Small intestine (tissue), 7 donors: ENCODE results near the gene POU6F1. TPM values are rescaled to one million over a fixed set of nuclear protein-coding genes. Genes with fewer than 3 reads are reported as not detected.

ENCODE experiments used
- DNase-seq, 2 donors: peaks; one replicate each; pipeline versions ENCODE4 v3.0.0 to v3.0.0-alpha.2; 2013
- FAIRE-seq: peaks from 2 replicates; lab custom pipeline; 2012; peaks lifted over from hg19 to GRCh38; lab: Jason Lieb, UNC
- H3K27ac ChIP-seq, 3 donors: one replicate each; pipeline ENCODE4 v1.5.1; 2013; ENCODE audit warnings: low read length in 2 of 3, mild to moderate bottlenecking in 2 of 3, control low read depth in 1 of 3, inconsistent platforms in 1 of 3, low read depth in 1 of 3, moderate library complexity in 1 of 3
- H3K27me3 ChIP-seq, 3 donors: one replicate each; pipeline ENCODE4 v1.6.1; 2013; ENCODE audit warnings: low read length in 3 of 3, inconsistent platforms in 1 of 3; ENCODE audit not compliant: control insufficient read depth in 3 of 3, insufficient read depth in 3 of 3
- H3K36me3 ChIP-seq, 3 donors: one replicate each; pipeline ENCODE4 v1.6.1; 2013; ENCODE audit warnings: low read length in 3 of 3, inconsistent platforms in 1 of 3, low read depth in 1 of 3, mild to moderate bottlenecking in 1 of 3, moderate library complexity in 1 of 3; ENCODE audit not compliant: control insufficient read depth in 3 of 3, insufficient read depth in 2 of 3
- H3K4me1 ChIP-seq, 3 donors: one replicate each; pipeline ENCODE4 v1.6.1; 2013; ENCODE audit warnings: low read length in 2 of 3, inconsistent platforms in 1 of 3, low read depth in 1 of 3, mild to moderate bottlenecking in 1 of 3, moderate library complexity in 1 of 3; ENCODE audit not compliant: control insufficient read depth in 3 of 3, insufficient read depth in 2 of 3
- H3K4me3 ChIP-seq, 3 donors: one replicate each; pipeline ENCODE4 v1.5.1; 2013; ENCODE audit warnings: low read length in 3 of 3, control low read depth in 1 of 3, inconsistent platforms in 1 of 3, low read depth in 1 of 3, mild to moderate bottlenecking in 1 of 3, moderate library complexity in 1 of 3
- H3K9me3 ChIP-seq, 2 donors: one replicate each; pipeline ENCODE4 v1.6.1; 2013; ENCODE audit warnings: low read depth in 1 of 2, low read length in 1 of 2; ENCODE audit not compliant: control insufficient read depth in 2 of 2, insufficient read depth in 1 of 2
- WGBS, 3 donors: extraction: QIAGEN DNeasy Blood & Tissue Kit; methylation state at CpG; one replicate each; pipeline ENCODE4 v1.1.7; 2013; 5-methylcytosine and 5-hydroxymethylcytosine counted together
- polyA plus RNA-seq, 4 donors: library from polyadenylated mRNA; stranded (reverse) in 3 of 4; unstranded in 1 of 4; fragments of 200-250 nt in 3 of 4; fragments of 120-200 nt in 1 of 4; gene quantifications; one replicate each; pipeline versions ENCODE4 v1.2.1 to v1.2.3, GENCODE V29; 2013
- donor health status: healthy with polysubstance abuse.
- donor health status: control.
- donor health status: control.
- donor health status: Bipolar disorder and iron deficiency.
- donor health status: healthy.

The POU6F1 gene
- polyA plus RNA-seq, 4 donors = 0.22 to 6.1 (median 3.5) TPM

GRCh38 chr12:51214895-51215294 is 3.0 kb downstream of the POU6F1 start:
- no peak overlapping the region for H3K4me3 ChIP-seq
- no peaks in the 10 kb centered on the region for H3K36me3 ChIP-seq
- no peaks in the 10 kb centered on the region for H3K27me3 ChIP-seq
- H3K27ac ChIP-seq = no peak overlapping the region
- no peaks in the 10 kb centered on the region for H3K9me3 ChIP-seq
- FAIRE-seq (no peak), DNase-seq (no peak)
- H3K4me1 ChIP-seq = peaks cover 3 to 12% (median 7%) of the 10 kb centered on the region in 3 donors
- WGBS, 3 donors = 88 to 93% (median 91%) methylated on average over 5 of the region's 5 CpGs

DNA sequence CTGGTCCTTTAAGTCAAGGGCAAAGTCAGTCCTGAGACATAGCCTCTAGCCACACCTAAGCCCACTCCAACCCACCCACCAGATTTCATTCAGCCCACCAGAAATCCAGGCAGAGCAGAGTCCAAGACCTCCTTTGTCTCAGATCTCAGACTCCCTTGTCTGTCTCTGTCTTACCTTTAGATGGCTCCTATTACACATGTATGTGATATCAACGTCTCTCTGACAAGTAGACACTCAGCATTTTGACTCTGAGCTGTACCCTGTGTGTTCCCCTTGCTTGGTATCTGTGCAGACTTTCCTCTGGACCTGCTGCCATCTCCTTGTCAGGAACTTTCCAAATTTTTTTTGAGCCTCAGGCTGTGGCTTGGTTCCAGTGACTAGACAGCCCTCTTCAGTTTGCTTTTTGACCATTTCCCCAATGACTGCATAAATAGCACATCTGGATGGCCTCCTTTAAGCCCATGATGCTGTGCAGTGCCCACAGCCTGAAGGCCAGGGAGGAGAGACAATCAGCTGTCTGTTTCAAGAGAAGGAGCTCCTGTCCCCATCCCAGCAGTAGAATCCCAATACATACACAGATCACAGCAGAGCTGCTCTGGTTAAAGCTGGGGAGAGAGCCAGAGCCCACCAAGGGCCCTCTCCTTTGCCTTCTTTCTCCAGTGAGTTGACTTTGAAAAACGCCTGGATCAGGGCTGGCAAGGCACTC is 7.0 kb downstream of the POU6F1 start:
- Histone ChIP-seq H3K4me3 (no peak overlapping the region), H3K27ac (no peak overlapping the region), H3K27me3 (no peaks in the 10 kb centered on the region), H3K9me3 (no peaks in the 10 kb centered on the region), H3K36me3 (no peaks in the 10 kb centered on the region), H3K4me1 (no peaks in the 10 kb centered on the region)
- no peak for DNase-seq
- whole genome bisulfite sequencing, 3 donors = 55 to 75% (median 64%) methylated on average over 2 of the region's 2 CpGs
- no peak for FAIRE-seq

DNA sequence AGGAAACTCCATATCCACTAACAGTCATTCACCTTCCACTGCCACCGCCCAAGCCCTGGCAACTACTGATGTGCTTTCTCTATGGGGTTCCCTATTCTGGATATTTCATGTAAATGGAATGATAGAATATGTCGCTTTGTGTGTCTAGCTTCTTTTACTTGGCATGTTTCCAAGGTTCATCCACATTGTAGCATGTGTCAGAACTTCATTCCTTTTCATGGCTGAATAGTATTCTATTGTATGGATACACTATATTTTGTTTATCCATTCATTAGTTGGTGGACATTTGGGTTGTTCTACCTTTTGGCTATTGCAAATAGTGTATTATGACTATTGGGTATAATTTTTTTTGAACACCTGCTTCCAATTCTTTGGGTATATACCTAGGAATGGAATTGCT is 8.6 kb downstream of the POU6F1 start:
- H3K9me3 ChIP-seq = no peaks in the 10 kb centered on the region
- H3K36me3 ChIP-seq = no peaks in the 10 kb centered on the region
- no peak overlapping the region for H3K27ac ChIP-seq
- no peak overlapping the region for H3K4me3 ChIP-seq
- FAIRE-seq (no peak), DNase-seq (no peak)
- WGBS, 3 donors = 92 to 97% (median 96%) methylated on average over 2 of the region's 2 CpGs
- no peaks in the 10 kb centered on the region for H3K4me1 ChIP-seq
- H3K27me3 ChIP-seq = no peaks in the 10 kb centered on the region

DNA sequence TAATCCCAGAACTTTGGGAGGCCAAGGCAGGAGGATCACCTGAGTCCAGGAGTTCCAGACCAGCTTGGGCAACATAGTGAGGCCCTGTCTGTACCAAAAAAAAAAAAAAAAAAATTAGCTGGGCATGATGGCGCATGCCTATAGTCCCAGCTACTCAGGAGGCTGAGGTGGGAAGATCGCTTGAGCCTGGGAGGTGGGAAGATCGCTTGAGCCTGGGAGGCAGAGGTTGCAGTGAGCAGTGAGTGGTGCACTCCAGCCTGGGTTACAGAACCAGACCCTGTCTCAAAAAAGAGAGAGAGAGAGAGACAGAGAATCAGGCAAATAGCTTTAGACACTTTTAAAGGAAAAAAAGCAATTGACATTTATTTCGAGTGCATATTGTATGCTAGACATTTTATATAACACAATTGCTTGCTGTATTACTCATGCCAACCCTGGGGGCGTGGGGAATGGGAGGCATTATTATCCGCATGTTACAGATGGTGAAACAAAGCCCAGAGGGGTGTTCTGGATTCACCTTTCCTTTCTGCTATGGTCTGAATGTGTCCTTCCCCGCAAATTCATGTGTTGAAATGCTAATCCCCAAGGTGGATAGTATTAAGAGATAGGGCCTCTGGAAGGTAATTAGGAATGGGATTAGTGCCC is 9.7 kb downstream of the POU6F1 start:
- FAIRE-seq = no peak
- no peak for DNase-seq
- 87 to 92% (median 92%) methylated on average over 7 of the region's 7 CpGs for WGBS, 3 donors
- no peaks in the 10 kb centered on the region for H3K4me1 ChIP-seq
- H3K9me3 ChIP-seq = no peaks in the 10 kb centered on the region
- no peak overlapping the region for H3K27ac ChIP-seq
- no peaks in the 10 kb centered on the region for H3K27me3 ChIP-seq
- H3K36me3 ChIP-seq = peaks cover 0 to 6% (median 0%) of the 10 kb centered on the region in 3 donors
- no peak overlapping the region for H3K4me3 ChIP-seq

- Histone ChIP-seq H3K4me1 (no peaks in the 10 kb centered on the region), H3K27me3 (no peaks in the 10 kb centered on the region), H3K27ac (no peak overlapping the region), H3K9me3 (no peaks in the 10 kb centered on the region), H3K4me3 (no peak overlapping the region), H3K36me3 (peaks cover 0 to 6% (median 0%) of the 10 kb centered on the region in 3 donors)
- no peak for FAIRE-seq
- 90 to 96% (median 92%) methylated on average over 6 of the region's 6 CpGs for WGBS, 3 donors
- no peak for DNase-seq
These were observed 12.5 kb downstream of the POU6F1 start for GRCh38 chr12:51205350-51205749.

DNA sequence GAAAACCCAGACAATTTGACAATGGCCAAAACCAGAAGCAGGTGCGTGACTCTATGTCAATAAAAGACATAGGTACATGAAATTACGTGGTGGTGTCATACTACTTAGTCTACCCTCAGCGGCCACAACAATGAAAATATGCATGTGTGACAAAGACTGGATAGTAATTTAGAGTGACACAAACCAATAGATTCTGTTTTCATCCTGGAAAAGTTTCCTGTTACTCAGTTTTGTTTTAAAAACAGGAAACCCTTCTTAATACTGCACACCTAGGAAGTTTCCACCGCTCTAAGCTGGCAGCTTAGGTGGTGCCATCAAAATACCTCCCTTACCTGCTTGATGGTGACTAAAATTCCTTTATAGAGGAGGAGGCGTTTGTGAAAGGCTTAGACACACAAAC is 15.1 kb downstream of the POU6F1 start:
- WGBS, 3 donors = 85 to 87% (median 86%) methylated on average over 5 of the region's 5 CpGs
- no peaks in the 10 kb centered on the region for H3K9me3 ChIP-seq
- H3K27ac ChIP-seq = no peak overlapping the region
- H3K4me1 ChIP-seq = no peaks in the 10 kb centered on the region
- peaks cover 0 to 7% (median 0%) of the 10 kb centered on the region in 3 donors for H3K36me3 ChIP-seq
- H3K4me3 ChIP-seq = no peak overlapping the region
- DNase-seq = no peak
- FAIRE-seq = no peak
- H3K27me3 ChIP-seq = no peaks in the 10 kb centered on the region

- DNase-seq (no peak), FAIRE-seq (no peak)
- Histone ChIP-seq H3K27ac (no peak overlapping the region), H3K27me3 (no peaks in the 10 kb centered on the region), H3K4me1 (no peaks in the 10 kb centered on the region), H3K36me3 (peaks cover 0 to 14% (median 0%) of the 10 kb centered on the region in 3 donors), H3K4me3 (no peak overlapping the region), H3K9me3 (no peaks in the 10 kb centered on the region)
- 93 to 97% (median 94%) methylated on average over 9 of the region's 9 CpGs for WGBS, 3 donors
These were observed 17.1 kb downstream of the POU6F1 start for GRCh38 chr12:51200806-51201205.

DNA sequence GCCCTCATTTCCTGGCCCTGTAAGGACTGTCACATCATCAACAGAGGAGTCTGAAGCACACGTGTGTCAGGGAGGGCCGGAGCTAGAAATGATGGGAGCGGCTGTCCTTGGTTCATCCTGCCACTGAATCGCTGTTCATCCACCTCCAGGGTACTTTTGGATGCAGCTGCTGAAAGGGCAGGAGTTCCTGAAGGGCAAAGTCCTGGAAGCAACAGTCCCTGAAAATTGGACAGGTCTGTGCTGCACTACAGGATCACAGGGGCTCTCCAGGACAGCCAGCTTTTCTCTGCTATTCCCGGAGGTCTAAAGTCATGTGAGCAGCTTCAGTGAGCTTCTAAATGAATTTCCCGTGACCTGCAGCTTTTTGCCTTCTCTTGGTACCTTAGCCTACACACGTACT is 17.7 kb downstream of the POU6F1 start:
- Histone ChIP-seq H3K4me1 (no peaks in the 10 kb centered on the region), H3K27ac (no peak overlapping the region), H3K27me3 (no peaks in the 10 kb centered on the region), H3K36me3 (peaks cover 0 to 14% (median 0%) of the 10 kb centered on the region in 3 donors), H3K9me3 (no peaks in the 10 kb centered on the region), H3K4me3 (no peak overlapping the region)
- DNase-seq (no peak), FAIRE-seq (no peak)
- WGBS, 3 donors = 55 to 83% (median 73%) methylated on average over 7 of the region's 7 CpGs
